Measurements from ENCODE around the gene JMJD7. TPM values are rescaled to one million over a fixed set of nuclear protein-coding genes. Genes with fewer than 3 reads are reported as not detected.

JMJD7 gene
- total RNA-seq, 1 experiment from 2014 or later: 13.2 TPM

DNA sequence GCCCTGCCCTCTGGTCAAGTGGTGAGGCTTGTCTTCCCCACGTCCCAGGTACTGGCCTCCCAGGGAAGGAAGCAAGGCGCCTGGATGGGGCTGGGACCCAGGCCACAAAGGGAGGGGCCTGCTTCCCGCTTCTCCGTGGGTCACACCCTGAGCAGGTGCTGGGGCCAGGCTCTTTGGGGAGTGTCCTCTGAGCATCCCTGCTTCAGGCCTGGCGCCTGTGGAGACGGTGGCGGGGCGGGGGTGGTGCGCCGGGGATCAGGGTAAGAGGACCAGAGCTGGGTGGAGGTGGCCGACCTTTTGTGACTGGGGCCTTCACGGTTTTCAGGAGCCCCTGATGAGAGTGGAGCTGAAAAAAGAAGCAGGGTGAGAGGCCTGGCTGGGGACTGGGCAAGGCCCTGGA, 14.3 kb downstream of the JMJD7 start:
- no peak overlapping the region for H3K4me3 ChIP-seq (ENCODE audit: low read depth in 2 of 2, low read length in 2 of 2)
- TF ChIP-seq, protein P1, sequence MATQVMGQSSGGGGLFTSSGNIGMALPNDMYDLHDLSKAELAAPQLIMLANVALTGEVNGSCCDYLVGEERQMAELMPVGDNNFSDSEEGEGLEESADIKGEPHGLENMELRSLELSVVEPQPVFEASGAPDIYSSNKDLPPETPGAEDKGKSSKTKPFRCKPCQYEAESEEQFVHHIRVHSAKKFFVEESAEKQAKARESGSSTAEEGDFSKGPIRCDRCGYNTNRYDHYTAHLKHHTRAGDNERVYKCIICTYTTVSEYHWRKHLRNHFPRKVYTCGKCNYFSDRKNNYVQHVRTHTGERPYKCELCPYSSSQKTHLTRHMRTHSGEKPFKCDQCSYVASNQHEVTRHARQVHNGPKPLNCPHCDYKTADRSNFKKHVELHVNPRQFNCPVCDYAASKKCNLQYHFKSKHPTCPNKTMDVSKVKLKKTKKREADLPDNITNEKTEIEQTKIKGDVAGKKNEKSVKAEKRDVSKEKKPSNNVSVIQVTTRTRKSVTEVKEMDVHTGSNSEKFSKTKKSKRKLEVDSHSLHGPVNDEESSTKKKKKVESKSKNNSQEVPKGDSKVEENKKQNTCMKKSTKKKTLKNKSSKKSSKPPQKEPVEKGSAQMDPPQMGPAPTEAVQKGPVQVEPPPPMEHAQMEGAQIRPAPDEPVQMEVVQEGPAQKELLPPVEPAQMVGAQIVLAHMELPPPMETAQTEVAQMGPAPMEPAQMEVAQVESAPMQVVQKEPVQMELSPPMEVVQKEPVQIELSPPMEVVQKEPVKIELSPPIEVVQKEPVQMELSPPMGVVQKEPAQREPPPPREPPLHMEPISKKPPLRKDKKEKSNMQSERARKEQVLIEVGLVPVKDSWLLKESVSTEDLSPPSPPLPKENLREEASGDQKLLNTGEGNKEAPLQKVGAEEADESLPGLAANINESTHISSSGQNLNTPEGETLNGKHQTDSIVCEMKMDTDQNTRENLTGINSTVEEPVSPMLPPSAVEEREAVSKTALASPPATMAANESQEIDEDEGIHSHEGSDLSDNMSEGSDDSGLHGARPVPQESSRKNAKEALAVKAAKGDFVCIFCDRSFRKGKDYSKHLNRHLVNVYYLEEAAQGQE (IDR thresholded peaks at IDR 0.05; ENCODE audit: insufficient read depth in 1 of 2, low read depth in 2 of 2, low read length in 1 of 2): no peak
- TF ChIP-seq POLR2AphosphoS5 (IDR thresholded peaks at IDR 0.05; ENCODE audit: low read depth, low read length): no peak
- ChIA-PET POLR2A (no interaction called here), CTCF (no interaction called here)
- no peaks in the 10 kb centered on the region for H3K4me1 ChIP-seq (ENCODE audit: control insufficient read depth, insufficient read depth, low read length)
- no peaks in the 10 kb centered on the region for H3K36me3 ChIP-seq (ENCODE audit: control insufficient read depth, insufficient read depth, low read length)
- intact Hi-C loops (cut with micrococcal nuclease; ENCODE audit: unreplicated experiment): no loop called here
- no peaks in the 10 kb centered on the region for H3K9me3 ChIP-seq (ENCODE audit: control insufficient read depth, insufficient read depth, low read depth, low read length)
- H3K27ac ChIP-seq (ENCODE audit: low read length): no peak overlapping the region
- no peak for ATAC-seq
- BruUV-seq (replicated peaks): no TSS peak
- in situ Hi-C loops (cut with HindIII; ENCODE audit: low pct_unique_long_range_greater_than_20kb, low sequenced_read_pairs): no loop called here
- no peak for DNase-seq (ENCODE audit: low read depth, low spot score)
- H3K27me3 ChIP-seq (ENCODE audit: control insufficient read depth, insufficient read depth, low read length): no peaks in the 10 kb centered on the region

GRCh38 chr15:41843571-41843970, 15.7 kb downstream of the JMJD7 start:
- TF ChIP-seq, protein P1 (IDR thresholded peaks at IDR 0.05; ENCODE audit: insufficient read depth in 1 of 2, low read depth in 2 of 2, low read length in 1 of 2): no peak
- in situ Hi-C loops (cut with HindIII; ENCODE audit: low pct_unique_long_range_greater_than_20kb, low sequenced_read_pairs) (no loop called here), intact Hi-C loops (cut with micrococcal nuclease; ENCODE audit: unreplicated experiment) (no loop called here)
- H3K36me3 ChIP-seq (ENCODE audit: control insufficient read depth, insufficient read depth, low read length): no peaks in the 10 kb centered on the region
- no peak overlapping the region for H3K27ac ChIP-seq (ENCODE audit: low read length)
- H3K9me3 ChIP-seq (ENCODE audit: control insufficient read depth, insufficient read depth, low read depth, low read length): no peaks in the 10 kb centered on the region
- no peak for ATAC-seq
- H3K4me1 ChIP-seq (ENCODE audit: control insufficient read depth, insufficient read depth, low read length): no peaks in the 10 kb centered on the region
- no peak overlapping the region for H3K4me3 ChIP-seq (ENCODE audit: low read depth in 2 of 2, low read length in 2 of 2)
- ChIA-PET POLR2A (interaction anchor here (0.6 kb wide), 1 partner anchor 56 kb away, joined by 4 read pairs; no protein-coding TSS in a partner anchor), CTCF (interaction anchor here (0.7 kb wide), 1 partner anchor 431 kb away, joined by 3 read pairs; no protein-coding TSS in a partner anchor)
- no TSS peak for BruUV-seq (replicated peaks)
- H3K27me3 ChIP-seq (ENCODE audit: control insufficient read depth, insufficient read depth, low read length): no peaks in the 10 kb centered on the region
- no peak for DNase-seq (ENCODE audit: low read depth, low spot score)

DNA sequence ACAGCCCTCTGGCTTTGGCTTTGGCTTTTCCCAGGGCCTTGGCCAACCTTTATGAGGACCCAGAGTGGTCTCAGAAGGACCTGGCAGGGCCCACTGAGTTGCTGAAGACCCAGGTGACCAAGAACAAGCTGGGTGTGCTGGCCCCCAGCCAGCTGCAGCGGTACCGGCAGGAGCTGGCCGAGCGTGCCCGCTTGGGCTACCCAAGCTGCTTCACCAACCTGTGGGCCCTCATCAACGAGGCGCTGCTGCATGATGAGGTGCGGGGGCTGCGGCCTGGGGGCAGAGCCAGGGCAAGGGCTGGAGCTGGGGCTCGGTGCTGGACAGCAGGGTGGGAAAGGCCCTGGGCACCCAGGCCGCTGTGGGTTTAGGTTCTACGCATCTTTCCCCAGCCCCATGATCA, 16.9 kb downstream of the JMJD7 start:
- BruUV-seq (replicated peaks): no TSS peak
- no peaks in the 10 kb centered on the region for H3K36me3 ChIP-seq (ENCODE audit: control insufficient read depth, insufficient read depth, low read length)
- no peak for ATAC-seq
- H3K4me1 ChIP-seq (ENCODE audit: control insufficient read depth, insufficient read depth, low read length): no peaks in the 10 kb centered on the region
- intact Hi-C loops (cut with micrococcal nuclease; ENCODE audit: unreplicated experiment): no loop called here
- DNase-seq (ENCODE audit: low read depth, low spot score): no peak
- CTCF ChIA-PET: no interaction called here
- H3K4me3 ChIP-seq (ENCODE audit: low read depth in 2 of 2, low read length in 2 of 2): no peak overlapping the region
- H3K27ac ChIP-seq (ENCODE audit: low read length): no peak overlapping the region
- TF ChIP-seq, protein P1 (IDR thresholded peaks at IDR 0.05; ENCODE audit: insufficient read depth in 1 of 2, low read depth in 2 of 2, low read length in 1 of 2): no peak
- TF ChIP-seq POLR2AphosphoS5 (IDR thresholded peaks at IDR 0.05; ENCODE audit: low read depth, low read length): no peak
- TF ChIP-seq, protein P2, sequence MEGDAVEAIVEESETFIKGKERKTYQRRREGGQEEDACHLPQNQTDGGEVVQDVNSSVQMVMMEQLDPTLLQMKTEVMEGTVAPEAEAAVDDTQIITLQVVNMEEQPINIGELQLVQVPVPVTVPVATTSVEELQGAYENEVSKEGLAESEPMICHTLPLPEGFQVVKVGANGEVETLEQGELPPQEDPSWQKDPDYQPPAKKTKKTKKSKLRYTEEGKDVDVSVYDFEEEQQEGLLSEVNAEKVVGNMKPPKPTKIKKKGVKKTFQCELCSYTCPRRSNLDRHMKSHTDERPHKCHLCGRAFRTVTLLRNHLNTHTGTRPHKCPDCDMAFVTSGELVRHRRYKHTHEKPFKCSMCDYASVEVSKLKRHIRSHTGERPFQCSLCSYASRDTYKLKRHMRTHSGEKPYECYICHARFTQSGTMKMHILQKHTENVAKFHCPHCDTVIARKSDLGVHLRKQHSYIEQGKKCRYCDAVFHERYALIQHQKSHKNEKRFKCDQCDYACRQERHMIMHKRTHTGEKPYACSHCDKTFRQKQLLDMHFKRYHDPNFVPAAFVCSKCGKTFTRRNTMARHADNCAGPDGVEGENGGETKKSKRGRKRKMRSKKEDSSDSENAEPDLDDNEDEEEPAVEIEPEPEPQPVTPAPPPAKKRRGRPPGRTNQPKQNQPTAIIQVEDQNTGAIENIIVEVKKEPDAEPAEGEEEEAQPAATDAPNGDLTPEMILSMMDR (IDR thresholded peaks at IDR 0.05): no peak
- TF ChIP-seq TCF7L2 (IDR thresholded peaks at IDR 0.05; ENCODE audit: low read depth, low read length): no peak
- no peak for TF ChIP-seq SIN3A (IDR thresholded peaks at IDR 0.05; ENCODE audit: borderline replicate concordance, insufficient read depth, low read depth, low read length)
- POLR2A ChIA-PET: no interaction called here
- H3K9me3 ChIP-seq (ENCODE audit: control insufficient read depth, insufficient read depth, low read depth, low read length): no peaks in the 10 kb centered on the region
- in situ Hi-C loops (cut with HindIII; ENCODE audit: low pct_unique_long_range_greater_than_20kb, low sequenced_read_pairs): no loop called here
- H3K27me3 ChIP-seq (ENCODE audit: control insufficient read depth, insufficient read depth, low read length): no peaks in the 10 kb centered on the region
